ENCODE data around the gene SPTBN1. TPM values are rescaled to one million over a fixed set of nuclear protein-coding genes. Genes with fewer than 3 reads are reported as not detected.
A peak's percentile ranks its signal among the peaks of the same experiment; 100 is the strongest.

Gene SPTBN1
- total RNA-seq, 2 donors from 2014 or later: 179 to 194 TPM

- Histone ChIP-seq H3K9me3 (ENCODE audit: control insufficient read depth, low read length) (no peaks in the 10 kb centered on the region), H3K4me3 (ENCODE audit: low read length) (no peak overlapping the region), H3K27me3 (ENCODE audit: control insufficient read depth, insufficient read depth, low read length, poor library complexity, severe bottlenecking) (no peaks in the 10 kb centered on the region), H3K36me3 (ENCODE audit: control insufficient read depth, insufficient read depth, low read length) (peaks cover 97% of the 10 kb centered on the region), H3K4me1 (ENCODE audit: control insufficient read depth, insufficient read depth, low read length) (no peaks in the 10 kb centered on the region), H3K9ac (ENCODE audit: extremely low read depth, low read length, poor library complexity, severe bottlenecking) (no peak overlapping the region), H3K27ac (ENCODE audit: low read depth, low read length) (no peak overlapping the region)
- Mint-ChIP-seq H3K9me3 (no peaks in the 10 kb centered on the region), H3K4me1 (peaks cover 8% of the 10 kb centered on the region), H3K4me3 (no peak overlapping the region), H3K27me3 (ENCODE audit: insufficient read depth) (no peaks in the 10 kb centered on the region), H3K36me3 (ENCODE audit: low read depth) (peaks cover 77% of the 10 kb centered on the region), H3K27ac (peak overlapping the region; percentile 72)
- 84% methylated on average over 5 of the region's 5 CpGs; no CpG with 5 or more reads in 1 of the 2 experiments for WGBS, 2 experiments (ENCODE audit: insufficient coverage in 1 of 2, insufficient read length in 1 of 2)
- no peak for DNase-seq
- no peak for TF ChIP-seq CTCF (conservative IDR thresholded peaks at IDR 0.05)
Observed at GRCh38 chr2:54618646-54619565, 162.8 kb downstream of the SPTBN1 start.

GRCh38 chr2:54619660-54620231 lies 163.6 kb downstream of the SPTBN1 start:
- no peaks in the 10 kb centered on the region for H3K27me3 ChIP-seq (ENCODE audit: control insufficient read depth, insufficient read depth, low read length, poor library complexity, severe bottlenecking)
- Mint-ChIP-seq H3K4me1 (no peaks in the 10 kb centered on the region), H3K9me3 (no peaks in the 10 kb centered on the region), H3K27me3 (ENCODE audit: insufficient read depth) (no peaks in the 10 kb centered on the region), H3K36me3 (ENCODE audit: low read depth) (peaks cover 80% of the 10 kb centered on the region), H3K27ac (peak overlapping the region; percentile 79), H3K4me3 (no peak overlapping the region)
- H3K9ac ChIP-seq (ENCODE audit: extremely low read depth, low read length, poor library complexity, severe bottlenecking): no peak overlapping the region
- WGBS, 2 experiments (ENCODE audit: insufficient coverage in 1 of 2, insufficient read length in 1 of 2): 96 to 100% methylated on average over 1 to 9 of the region's 9 CpGs
- no peak for TF ChIP-seq CTCF (conservative IDR thresholded peaks at IDR 0.05)
- H3K4me1 ChIP-seq (ENCODE audit: control insufficient read depth, insufficient read depth, low read length): no peaks in the 10 kb centered on the region
- no peak overlapping the region for H3K4me3 ChIP-seq (ENCODE audit: low read length)
- no peaks in the 10 kb centered on the region for H3K9me3 ChIP-seq (ENCODE audit: control insufficient read depth, low read length)
- H3K36me3 ChIP-seq (ENCODE audit: control insufficient read depth, insufficient read depth, low read length): peaks cover 99% of the 10 kb centered on the region
- DNase-seq: no peak
- no peak overlapping the region for H3K27ac ChIP-seq (ENCODE audit: low read depth, low read length)

- no peak overlapping the region for H3K9ac ChIP-seq (ENCODE audit: extremely low read depth, low read length, poor library complexity, severe bottlenecking)
- no peaks in the 10 kb centered on the region for H3K27me3 Mint-ChIP-seq (ENCODE audit: insufficient read depth)
- H3K36me3 Mint-ChIP-seq (ENCODE audit: low read depth): peaks cover 84% of the 10 kb centered on the region
- H3K27ac ChIP-seq (ENCODE audit: low read depth, low read length): no peak overlapping the region
- H3K27me3 ChIP-seq (ENCODE audit: control insufficient read depth, insufficient read depth, low read length, poor library complexity, severe bottlenecking): no peaks in the 10 kb centered on the region
- H3K4me3 ChIP-seq (ENCODE audit: low read length): no peak overlapping the region
- no peaks in the 10 kb centered on the region for H3K9me3 Mint-ChIP-seq
- no peak overlapping the region for H3K4me3 Mint-ChIP-seq
- H3K4me1 Mint-ChIP-seq: no peaks in the 10 kb centered on the region
- WGBS, 2 experiments (ENCODE audit: insufficient coverage in 1 of 2, insufficient read length in 1 of 2): 89 to 96% methylated on average over 5 of the region's 5 CpGs
- H3K36me3 ChIP-seq (ENCODE audit: control insufficient read depth, insufficient read depth, low read length): peaks cover 99% of the 10 kb centered on the region
- TF ChIP-seq CTCF (conservative IDR thresholded peaks at IDR 0.05): no peak
- DNase-seq: no peak
- H3K27ac Mint-ChIP-seq: no peak overlapping the region
- H3K4me1 ChIP-seq (ENCODE audit: control insufficient read depth, insufficient read depth, low read length): no peaks in the 10 kb centered on the region
- H3K9me3 ChIP-seq (ENCODE audit: control insufficient read depth, low read length): no peaks in the 10 kb centered on the region
Observed at GRCh38 chr2:54620948-54621347, 164.8 kb downstream of the SPTBN1 start.

All from endodermal cell (in vitro differentiated cells).